GM12891 (cell line): Measurements from ENCODE around the gene EXOC4.
"Not testable (repeated sequence)": the region's sequence is repeated elsewhere in the genome, so short reads cannot be mapped to it uniquely, and the experiment has no call there.

Source experiments
- DNase-seq: peaks from one replicate; pipeline ENCODE4 v3.0.0; 2011; ENCODE audit warnings: low spot score; ENCODE audit not compliant: insufficient read length
- FAIRE-seq: peaks from 2 replicates; lab custom pipeline; 2011; peaks lifted over from hg19 to GRCh38; lab: Jason Lieb, UNC
- PAX5 ChIP-seq: IDR thresholded peaks from 2 replicates; pipeline ENCODE4 v1.6.1; 2011; ENCODE audit warnings: low read length, moderate library complexity, mild to moderate bottlenecking; ENCODE audit not compliant: insufficient read depth, severe bottlenecking
- POLR2A ChIP-seq: IDR thresholded peaks from 2 replicates; pipeline ENCODE4 v1.6.1; 2011; ENCODE audit warnings: low read depth, low read length, control low read depth
- POLR2AphosphoS5 ChIP-seq: IDR thresholded peaks from 2 replicates; pipeline ENCODE4 v1.6.1; 2011; ENCODE audit warnings: low read depth, low read length, control low read depth
- POU2F2 ChIP-seq: IDR thresholded peaks from 2 replicates; pipeline ENCODE4 v1.6.1; 2011; ENCODE audit warnings: low read depth, mild to moderate bottlenecking, control low read depth, low read length, moderate library complexity
- SPI1 ChIP-seq: IDR thresholded peaks from 2 replicates; pipeline ENCODE4 v1.6.1; 2011; ENCODE audit warnings: low read depth, low read length, control low read depth
- TAF1 ChIP-seq: IDR thresholded peaks from 2 replicates; pipeline ENCODE4 v1.6.1; 2011; ENCODE audit warnings: low read depth, low read length, control low read depth

The EXOC4 gene

DNA sequence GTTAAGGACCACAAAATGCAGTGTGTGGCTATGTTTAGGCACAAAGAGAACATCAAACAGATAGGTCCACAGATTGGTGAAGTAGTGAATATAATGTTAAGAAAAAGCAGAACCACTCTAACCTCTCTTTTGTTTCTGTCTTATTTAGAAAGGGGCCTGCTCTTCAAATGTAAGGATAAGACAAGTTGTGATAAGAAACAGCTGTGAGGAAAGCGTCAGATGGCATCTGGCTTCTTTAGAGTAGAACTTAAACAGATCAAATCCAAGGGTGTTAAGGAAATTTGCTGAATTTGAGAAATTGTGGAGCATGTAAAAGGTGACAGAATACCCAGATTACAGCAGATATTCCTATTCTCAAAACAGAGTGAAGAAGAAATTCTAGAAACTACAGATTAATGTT is 723.3 kb downstream of the EXOC4 start:
- DNase-seq (no peak), FAIRE-seq (no peak)
- TF ChIP-seq POU2F2 (no peak), PAX5 (no peak), SPI1 (no peak), TAF1 (no peak), POLR2A (no peak), POLR2AphosphoS5 (no peak)

DNA sequence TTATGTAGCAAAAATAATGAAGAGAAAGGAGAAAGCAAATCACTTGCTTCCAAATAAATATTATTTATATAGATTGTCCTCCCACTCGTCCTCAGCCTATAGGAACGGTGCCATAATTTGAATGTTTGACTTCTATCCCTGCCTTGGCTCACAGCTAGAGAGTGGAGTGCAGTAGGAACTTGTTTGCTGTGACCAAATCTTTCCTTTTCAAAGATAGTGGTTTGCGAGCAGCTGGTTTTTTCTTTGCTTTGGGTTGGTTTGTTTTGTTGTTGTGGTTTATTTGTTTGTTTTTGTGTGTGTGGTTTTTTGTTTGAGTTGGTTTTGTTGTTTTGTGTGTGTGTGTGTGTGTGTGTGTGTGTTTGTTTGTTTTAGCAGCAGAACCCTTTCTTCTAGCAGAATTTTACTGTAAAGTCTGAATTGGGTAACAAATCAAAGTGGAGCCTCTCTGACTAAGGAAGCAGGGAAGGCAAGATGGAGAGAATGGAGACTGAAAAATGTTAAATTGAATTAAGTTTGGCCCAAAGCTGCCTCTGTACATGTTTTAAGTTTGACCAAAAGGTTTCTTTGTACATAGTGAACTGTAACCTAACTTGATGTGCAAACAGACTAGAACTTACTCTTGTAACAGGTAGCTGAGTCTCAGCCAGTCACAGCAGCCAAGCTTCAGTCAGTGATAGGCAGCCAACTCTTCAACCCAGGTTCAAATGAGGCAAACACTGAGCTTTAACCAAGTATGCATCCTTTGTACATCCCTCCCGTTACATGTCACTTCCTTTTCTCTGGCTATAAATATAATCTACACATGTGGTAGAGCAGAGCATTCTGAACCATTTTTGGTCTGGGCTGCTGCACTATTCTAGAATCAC is 724.8 kb downstream of the EXOC4 start:
- FAIRE-seq (peak; percentile 13), DNase-seq (no peak)
- no peak for TF ChIP-seq TAF1
- no peak for TF ChIP-seq POLR2A

- TF ChIP-seq POLR2AphosphoS5: no peak
- no peak for TF ChIP-seq PAX5
- TF ChIP-seq POU2F2: no peak
- no peak for TF ChIP-seq SPI1
- no peak for TF ChIP-seq TAF1
- no peak for TF ChIP-seq POLR2A
- no peak for DNase-seq
- no peak for FAIRE-seq
These were observed 725.8 kb downstream of the EXOC4 start for GRCh38 chr7:133978502-133979295.

- DNase-seq: no peak
- no peak for TF ChIP-seq SPI1
- TF ChIP-seq POLR2AphosphoS5: no peak
- TF ChIP-seq POU2F2: no peak
- TF ChIP-seq PAX5: no peak
- TF ChIP-seq POLR2A: no peak
- FAIRE-seq: no peak
These were observed 727.9 kb downstream of the EXOC4 start for GRCh38 chr7:133980804-133981203.

DNA sequence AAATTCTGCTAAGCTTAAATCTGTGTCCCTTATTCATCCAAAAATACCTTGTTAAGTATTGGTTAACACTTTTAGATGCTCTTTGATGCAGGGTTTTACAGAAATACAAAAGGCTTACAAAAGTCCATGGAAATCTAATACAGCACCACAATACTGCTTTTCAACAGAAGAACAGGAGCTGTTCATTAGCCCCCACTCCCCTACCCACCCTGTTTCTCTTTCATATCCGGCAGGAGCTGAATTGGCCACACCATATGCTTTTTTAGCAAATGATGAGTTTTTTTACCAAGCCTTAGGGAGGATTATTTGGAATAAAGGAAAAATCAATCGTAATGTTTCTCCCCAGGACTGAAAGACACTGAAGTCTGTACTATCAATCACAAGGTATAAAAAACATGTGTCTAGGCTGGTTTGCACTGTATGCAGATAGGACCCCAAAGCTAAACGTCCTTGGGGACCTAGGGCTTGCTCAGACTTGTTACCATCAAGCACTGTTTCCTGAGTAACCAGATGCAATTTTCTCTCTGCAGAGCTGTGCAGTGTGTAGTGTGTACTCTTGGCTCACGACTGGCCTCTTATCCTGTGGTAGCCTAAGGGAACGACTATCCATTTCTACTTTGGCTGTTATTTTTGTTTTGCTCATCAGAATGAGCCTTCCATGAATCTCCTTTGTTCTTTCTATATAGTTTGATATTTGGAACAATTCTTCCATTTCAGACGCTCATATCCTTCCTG is 731.0 kb downstream of the EXOC4 start:
- peak; percentile 20 for FAIRE-seq
- no peak for TF ChIP-seq SPI1
- no peak for TF ChIP-seq POLR2A
- TF ChIP-seq PAX5: no peak
- no peak for TF ChIP-seq POU2F2
- no peak for TF ChIP-seq POLR2AphosphoS5
- TF ChIP-seq TAF1: no peak
- no peak for DNase-seq

- DNase-seq (no peak), FAIRE-seq (no peak)
- TF ChIP-seq SPI1 (no peak), POLR2A (no peak), POLR2AphosphoS5 (no peak), PAX5 (no peak), TAF1 (no peak), POU2F2 (no peak)
These were observed 732.4 kb downstream of the EXOC4 start for GRCh38 chr7:133985300-133985699.

GRCh38 chr7:133987582-133987981 is 734.7 kb downstream of the EXOC4 start:
- DNase-seq (no peak), FAIRE-seq (no peak)
- TF ChIP-seq TAF1: no peak
- TF ChIP-seq POLR2A: no peak
- no peak for TF ChIP-seq POU2F2
- no peak for TF ChIP-seq PAX5
- TF ChIP-seq POLR2AphosphoS5: no peak
- no peak for TF ChIP-seq SPI1

GRCh38 chr7:133993547-133993946 is 740.7 kb downstream of the EXOC4 start:
- FAIRE-seq: no peak
- no peak for DNase-seq
- TF ChIP-seq POU2F2 (no peak), POLR2A (no peak), PAX5 (no peak), TAF1 (no peak), POLR2AphosphoS5 (no peak), SPI1 (no peak)

- FAIRE-seq, DNase-seq: not testable (repeated sequence)
These were observed 741.2 kb downstream of the EXOC4 start for GRCh38 chr7:133994100-133994499.
